GM19324 (cell line): Measurements from ENCODE around the gene BHLHA15.

ENCODE experiments used
- ATAC-seq: cut with Tn5 transposase; IDR thresholded peaks from one replicate; pipeline ENCODE4 v1.9.1; 2021; ENCODE audit warnings: mild to moderate bottlenecking, moderate library complexity; ENCODE audit not compliant: unreplicated experiment, low FRiP score

The BHLHA15 gene

GRCh38 chr7:98211221-98211675 lies at the start of gene BHLHA15:
TSS of gene BHLHA15 (plus strand) at chr7:98211439. CDS start at chr7:98212310, 871 bp downstream.
- ATAC-seq: peak; percentile 64

GRCh38 chr7:98162758-98163157 lies 48.5 kb upstream of the BHLHA15 start:
- ATAC-seq: no peak

GRCh38 chr7:98163269-98163668 lies 48.0 kb upstream of the BHLHA15 start:
- ATAC-seq: no peak

DNA sequence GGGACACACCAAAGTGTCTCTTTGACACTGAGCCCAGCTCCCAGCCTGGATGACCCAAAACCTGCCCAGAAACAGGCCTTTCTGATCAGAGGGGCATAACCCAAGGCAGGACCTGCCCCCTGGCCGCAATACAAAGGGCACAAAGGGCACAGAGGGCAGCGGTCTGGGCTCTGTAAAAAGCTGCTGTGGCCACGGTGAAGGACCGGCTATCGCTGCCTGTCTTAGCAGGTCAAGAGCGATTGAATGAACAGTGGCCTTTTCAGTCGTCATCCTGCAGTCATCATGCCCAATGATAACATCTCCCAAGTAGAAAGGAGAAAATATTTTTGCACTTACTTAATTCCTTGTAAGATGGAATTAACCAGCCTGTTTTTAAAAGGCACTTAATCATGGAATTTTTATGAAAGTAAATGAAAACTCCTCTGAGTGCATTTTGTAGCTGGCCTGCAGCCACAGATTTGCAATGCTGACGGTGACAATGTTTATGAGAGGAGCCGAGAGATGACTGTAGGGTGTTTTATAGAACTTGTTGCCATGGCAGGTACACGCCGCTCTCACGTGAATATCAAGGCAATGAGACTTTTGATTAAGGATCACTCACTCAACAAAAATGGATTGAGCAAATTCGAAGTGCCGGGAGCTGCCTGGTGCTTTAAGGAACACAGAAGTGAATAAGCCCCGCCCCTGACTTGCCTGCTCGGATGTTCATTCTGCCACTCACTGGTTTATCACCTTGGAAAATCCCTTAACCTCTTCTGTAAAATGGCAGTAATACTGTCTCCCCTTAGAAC lies 47.3 kb upstream of the BHLHA15 start:
- ATAC-seq: no peak

GRCh38 chr7:98165827-98166667 lies 45.2 kb upstream of the BHLHA15 start:
- no peak for ATAC-seq

DNA sequence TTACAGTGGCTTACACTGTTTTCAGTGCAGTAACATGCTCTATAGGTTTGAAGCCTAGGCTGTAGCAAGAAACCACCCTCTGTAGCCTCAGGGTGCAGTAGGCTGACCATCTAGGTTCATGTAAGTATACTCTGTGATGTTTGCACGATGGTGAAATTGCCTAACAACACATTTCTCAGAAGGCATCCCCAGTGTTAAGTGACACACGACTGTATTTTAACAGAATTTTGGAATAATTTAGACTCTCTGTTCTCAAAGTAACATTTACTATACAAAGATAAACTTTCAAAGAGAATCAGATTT lies 44.6 kb upstream of the BHLHA15 start:
- no peak for ATAC-seq

DNA sequence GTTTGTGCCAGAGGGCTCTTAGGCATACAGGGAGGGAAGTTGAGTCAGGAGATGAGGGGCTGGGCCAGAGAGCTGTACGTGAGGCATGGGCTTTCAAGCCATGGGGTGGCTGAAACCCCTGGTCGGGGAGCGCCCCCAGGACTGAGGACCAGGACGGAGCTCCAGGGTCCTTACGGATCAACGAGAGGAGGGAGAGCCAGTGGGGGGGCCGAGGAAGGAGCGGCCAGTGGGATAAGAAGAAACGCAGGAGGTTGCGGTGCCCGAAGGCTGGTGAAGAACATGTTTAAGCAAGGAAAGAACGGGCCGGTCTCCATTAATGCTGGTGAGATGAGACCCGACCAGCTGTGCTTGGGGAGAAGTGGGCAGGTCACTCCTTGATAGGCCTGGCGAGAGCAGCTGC lies 43.6 kb upstream of the BHLHA15 start:
- ATAC-seq: no peak

- no peak for ATAC-seq
Observed at GRCh38 chr7:98168181-98168903, 42.9 kb upstream of the BHLHA15 start.

GRCh38 chr7:98168904-98169621 lies 42.2 kb upstream of the BHLHA15 start:
- no peak for ATAC-seq

DNA sequence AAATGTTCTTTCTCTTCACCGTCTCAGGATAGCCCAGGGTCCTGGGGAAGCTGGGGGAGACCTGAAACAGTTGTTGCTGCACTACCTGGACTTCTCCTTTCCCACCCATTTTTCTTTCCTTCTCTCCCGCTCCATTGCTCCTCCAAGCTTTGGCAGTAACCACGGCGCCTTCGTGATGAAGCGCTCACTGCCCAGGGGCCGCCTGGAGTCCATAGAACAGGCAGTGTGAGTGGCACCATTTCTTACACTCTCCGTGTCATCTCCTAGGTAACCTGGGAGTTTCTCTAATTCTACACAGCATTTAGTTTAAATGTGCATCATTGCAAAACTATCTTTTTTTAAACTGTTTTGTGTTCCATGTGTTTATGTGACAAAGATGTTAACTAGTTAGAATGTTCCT lies 40.3 kb upstream of the BHLHA15 start:
- no peak for ATAC-seq

DNA sequence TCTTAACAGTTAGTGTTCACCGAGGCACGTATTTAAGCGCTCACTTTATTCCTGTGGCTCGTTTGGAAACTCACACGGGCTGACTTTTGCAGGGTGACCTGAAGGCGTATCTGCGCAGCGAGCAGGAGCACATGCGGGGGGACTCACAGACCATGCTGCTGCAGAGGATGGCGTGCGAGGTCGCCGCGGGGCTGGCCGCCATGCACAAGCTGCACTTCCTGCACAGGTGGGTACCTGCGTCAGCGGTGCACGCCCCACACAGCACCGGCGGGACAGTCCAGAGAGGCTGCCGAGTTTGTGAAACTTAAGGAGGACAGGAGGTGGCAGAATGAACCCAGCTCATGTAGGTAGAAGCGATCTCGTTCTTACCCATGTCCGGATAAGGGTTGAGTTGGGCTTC lies 39.8 kb upstream of the BHLHA15 start:
- no peak for ATAC-seq

DNA sequence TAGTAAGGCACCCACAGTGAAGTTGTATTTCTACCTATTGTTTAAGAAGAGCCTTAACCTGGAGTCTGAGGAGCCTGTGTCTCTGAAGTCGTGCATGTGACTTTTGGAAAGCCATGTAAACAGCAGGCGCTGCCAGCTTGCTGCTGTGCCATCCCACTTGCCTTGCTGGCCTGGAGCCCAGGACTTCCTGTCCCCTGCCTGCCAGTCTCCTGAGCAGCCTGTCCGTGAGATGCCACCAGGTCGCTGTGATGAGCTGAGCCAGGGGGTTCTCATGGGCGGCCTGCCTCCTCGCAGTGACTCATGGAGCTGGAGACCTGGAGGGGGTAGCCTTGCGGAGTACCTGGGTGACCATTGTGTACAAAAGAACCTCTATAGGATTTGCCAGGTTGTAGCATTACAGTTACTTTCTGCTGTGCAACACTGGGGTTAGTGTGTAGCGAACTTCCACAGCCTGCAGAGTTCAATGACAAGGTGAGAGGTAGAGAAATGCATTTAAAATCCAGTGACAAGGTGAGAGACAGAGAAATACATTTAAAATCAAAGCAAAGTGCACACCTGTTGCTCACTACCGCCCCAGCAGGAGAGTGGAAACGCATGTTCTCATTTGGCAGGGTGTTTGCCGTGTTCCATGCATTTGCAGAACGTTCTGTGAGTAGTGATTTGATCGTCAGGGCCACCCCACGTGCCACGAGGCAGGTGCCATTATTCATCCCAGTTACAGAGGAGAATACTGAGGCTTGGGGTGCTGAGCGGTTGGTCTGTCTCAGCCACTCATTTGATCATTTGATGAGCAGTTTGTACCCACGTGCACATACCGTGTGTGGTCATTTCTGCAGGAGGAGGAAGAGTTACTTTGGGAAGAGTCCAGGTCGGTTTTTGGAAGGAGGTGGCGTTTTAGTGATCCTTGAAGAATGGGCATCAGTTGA lies 36.6 kb upstream of the BHLHA15 start:
- ATAC-seq: no peak

DNA sequence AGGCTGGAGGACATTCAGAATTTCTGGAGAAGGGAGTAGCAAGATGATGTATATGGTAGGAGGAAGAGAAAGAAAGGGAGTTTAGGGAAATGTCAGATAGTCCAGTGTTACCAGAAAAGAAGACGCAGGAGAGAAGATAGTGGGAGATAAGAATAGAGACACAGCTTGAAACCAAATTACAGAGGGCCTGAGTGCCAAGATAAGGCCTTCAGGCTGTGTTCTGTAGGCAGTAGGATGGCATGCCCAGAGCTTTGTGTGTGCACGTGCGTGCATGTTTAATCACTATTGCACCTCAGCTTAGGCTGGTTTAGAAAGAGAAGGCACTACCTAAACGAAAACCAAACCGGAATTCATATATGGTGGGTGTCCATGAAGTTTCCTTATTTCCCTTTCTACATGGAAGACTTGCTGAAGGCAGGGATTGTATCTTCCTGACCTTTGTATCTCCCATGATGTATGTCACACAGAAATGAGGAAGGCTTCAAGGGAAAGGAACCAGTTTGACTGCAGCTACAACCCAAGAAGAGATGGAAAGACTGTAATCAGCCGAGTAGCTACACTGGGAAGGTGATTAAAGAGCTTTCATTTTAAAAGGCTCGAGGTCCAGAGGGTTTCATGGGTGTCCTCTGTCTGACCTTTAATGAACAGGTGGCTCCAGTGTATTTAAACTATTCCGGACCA lies 35.8 kb upstream of the BHLHA15 start:
- ATAC-seq: no peak

- no peak for ATAC-seq
Observed at GRCh38 chr7:98177553-98177952, 33.7 kb upstream of the BHLHA15 start.

- ATAC-seq: no peak
Observed at GRCh38 chr7:98178321-98178720, 32.9 kb upstream of the BHLHA15 start.

GRCh38 chr7:98178762-98179490 lies 32.3 kb upstream of the BHLHA15 start:
- no peak for ATAC-seq

- ATAC-seq: no peak
Observed at GRCh38 chr7:98180751-98181150, 30.5 kb upstream of the BHLHA15 start.

GRCh38 chr7:98185101-98185500 lies 26.1 kb upstream of the BHLHA15 start:
- ATAC-seq: no peak
